ENCODE results near the gene LPAR1. TPM values are rescaled to one million over a fixed set of nuclear protein-coding genes. Genes with fewer than 3 reads are reported as not detected.

Gene LPAR1
- total RNA-seq, 1 donor from 2014 or later = 16.8 TPM

- no peak for TF ChIP-seq CTCF (IDR thresholded peaks at IDR 0.05; ENCODE audit: insufficient read depth, low read length, severe bottlenecking)
Observed at GRCh38 chr9:110939573-110939972, 98.7 kb downstream of the LPAR1 start.

GRCh38 chr9:110939047-110939446 lies 99.2 kb downstream of the LPAR1 start:
- no peak for FAIRE-seq
- TF ChIP-seq CTCF (IDR thresholded peaks at IDR 0.05; ENCODE audit: insufficient read depth, low read length, severe bottlenecking) = no peak
- Histone ChIP-seq H3K4me3 (ENCODE audit: low read depth, low read length) (no peak overlapping the region), H3K36me3 (ENCODE audit: control insufficient read depth, insufficient read depth, low read length) (peaks cover 8% of the 10 kb centered on the region), H3K27me3 (ENCODE audit: control insufficient read depth, insufficient read depth, low read length) (no peaks in the 10 kb centered on the region)
- DNase-seq (ENCODE audit: low read depth) = no peak

More at GRCh38 chr9:110939573-110939972, 98.7 kb downstream of the LPAR1 start:
- DNase-seq (ENCODE audit: low read depth) (no peak), FAIRE-seq (no peak)
- Histone ChIP-seq H3K4me3 (ENCODE audit: low read depth, low read length) (no peak overlapping the region), H3K36me3 (ENCODE audit: control insufficient read depth, insufficient read depth, low read length) (peaks cover 8% of the 10 kb centered on the region), H3K27me3 (ENCODE audit: control insufficient read depth, insufficient read depth, low read length) (no peaks in the 10 kb centered on the region)

GRCh38 chr9:110938242-110938641 lies 100.0 kb downstream of the LPAR1 start:
- TF ChIP-seq CTCF (IDR thresholded peaks at IDR 0.05; ENCODE audit: insufficient read depth, low read length, severe bottlenecking) = no peak
- DNase-seq (ENCODE audit: low read depth) (no peak), FAIRE-seq (no peak)
- Histone ChIP-seq H3K36me3 (ENCODE audit: control insufficient read depth, insufficient read depth, low read length) (peaks cover 8% of the 10 kb centered on the region), H3K27me3 (ENCODE audit: control insufficient read depth, insufficient read depth, low read length) (no peaks in the 10 kb centered on the region), H3K4me3 (ENCODE audit: low read depth, low read length) (no peak overlapping the region)

GRCh38 chr9:110936719-110937452 lies 101.4 kb downstream of the LPAR1 start:
- Histone ChIP-seq H3K4me3 (ENCODE audit: low read depth, low read length) (no peak overlapping the region), H3K36me3 (ENCODE audit: control insufficient read depth, insufficient read depth, low read length) (peaks cover 7% of the 10 kb centered on the region), H3K27me3 (ENCODE audit: control insufficient read depth, insufficient read depth, low read length) (no peaks in the 10 kb centered on the region)
- FAIRE-seq = peak; percentile 79
- TF ChIP-seq CTCF (IDR thresholded peaks at IDR 0.05; ENCODE audit: insufficient read depth, low read length, severe bottlenecking) = no peak
- peak; percentile 45 for DNase-seq (ENCODE audit: low read depth)

- no peaks in the 10 kb centered on the region for H3K27me3 ChIP-seq (ENCODE audit: control insufficient read depth, insufficient read depth, low read length)
- no peak for DNase-seq (ENCODE audit: low read depth)
- TF ChIP-seq CTCF (IDR thresholded peaks at IDR 0.05; ENCODE audit: insufficient read depth, low read length, severe bottlenecking) = no peak
- H3K36me3 ChIP-seq (ENCODE audit: control insufficient read depth, insufficient read depth, low read length) = peaks cover under 1% of the 10 kb centered on the region
- no peak for FAIRE-seq
- no peak overlapping the region for H3K4me3 ChIP-seq (ENCODE audit: low read depth, low read length)
Observed at GRCh38 chr9:110936237-110936636, 102.0 kb downstream of the LPAR1 start.

- H3K36me3 ChIP-seq (ENCODE audit: control insufficient read depth, insufficient read depth, low read length) = no peaks in the 10 kb centered on the region
- no peak for TF ChIP-seq CTCF (IDR thresholded peaks at IDR 0.05; ENCODE audit: insufficient read depth, low read length, severe bottlenecking)
- DNase-seq (ENCODE audit: low read depth) = no peak
- no peak for FAIRE-seq
- H3K27me3 ChIP-seq (ENCODE audit: control insufficient read depth, insufficient read depth, low read length) = no peaks in the 10 kb centered on the region
- H3K4me3 ChIP-seq (ENCODE audit: low read depth, low read length) = no peak overlapping the region
Observed at GRCh38 chr9:110935829-110936228, 102.4 kb downstream of the LPAR1 start.
